Measurements from ENCODE around the gene KCTD1. TPM values are rescaled to one million over a fixed set of nuclear protein-coding genes. Genes with fewer than 3 reads are reported as not detected.

Gene KCTD1
- total RNA-seq, 6 experiments from 2014 or later = 2.9 to 6.8 (median 4.8) TPM

GRCh38 chr18:26575865-26576217 lies 27.5 kb upstream of the KCTD1 start:
- no peak for TF ChIP-seq CTCF (IDR thresholded peaks at IDR 0.05)
- no peak for TF ChIP-seq POLR2A (IDR thresholded peaks at IDR 0.05)
- H3K36me3 ChIP-seq = no peaks in the 10 kb centered on the region
- H3K27me3 ChIP-seq = no peaks in the 10 kb centered on the region
- intact Hi-C loops (cut with DNase I) = no loop called here
- H3K4me3 ChIP-seq = peak overlapping the region in 1 of 3 donors; percentile 7
- DNase-seq (no peak), ATAC-seq (no peak)
- no peaks in the 10 kb centered on the region for H3K4me1 ChIP-seq
- no peak overlapping the region for H3K27ac ChIP-seq
- no peaks in the 10 kb centered on the region for H3K9me3 ChIP-seq
- 58% methylated on average over 8 of the region's 8 CpGs for WGBS (ENCODE audit: insufficient coverage, low coverage, low lambda C conversion rate, missing lambda C conversion rate)

GRCh38 chr18:26574958-26575864 lies 26.9 kb upstream of the KCTD1 start:
- Histone ChIP-seq H3K4me3 (peak overlapping the region; percentile 7 to 35 (median 31)), H3K27ac (no peak overlapping the region), H3K4me1 (no peaks in the 10 kb centered on the region), H3K36me3 (no peaks in the 10 kb centered on the region), H3K9me3 (no peaks in the 10 kb centered on the region), H3K27me3 (no peaks in the 10 kb centered on the region)
- WGBS (ENCODE audit: insufficient coverage, low coverage, low lambda C conversion rate, missing lambda C conversion rate) = 11% methylated on average over 17 of the region's 27 CpGs
- peak; percentile 43 to 71 (median 66) for ATAC-seq
- intact Hi-C loops (cut with DNase I) = no loop called here
- DNase-seq = peak; percentile 48 to 65 (median 57)
- TF ChIP-seq POLR2A (IDR thresholded peaks at IDR 0.05) (no peak), CTCF (IDR thresholded peaks at IDR 0.05) (no peak)

- Histone ChIP-seq H3K36me3 (no peaks in the 10 kb centered on the region), H3K4me3 (no peak overlapping the region), H3K27ac (no peak overlapping the region), H3K27me3 (no peaks in the 10 kb centered on the region), H3K4me1 (peaks cover 0 to 9% (median 4%) of the 10 kb centered on the region in 4 donors), H3K9me3 (no peaks in the 10 kb centered on the region)
- WGBS (ENCODE audit: insufficient coverage, low coverage, low lambda C conversion rate, missing lambda C conversion rate) = 55% methylated on average over 5 of the region's 5 CpGs
- intact Hi-C loops (cut with DNase I) = no loop called here
- DNase-seq = no peak
- no peak for TF ChIP-seq CTCF (IDR thresholded peaks at IDR 0.05)
- TF ChIP-seq POLR2A (IDR thresholded peaks at IDR 0.05) = no peak
- ATAC-seq = peak in 1 of 4 donors; percentile 72
Measured at GRCh38 chr18:26568926-26569665, 20.7 kb upstream of the KCTD1 start.

GRCh38 chr18:26568513-26568912 lies 20.2 kb upstream of the KCTD1 start:
- peak; percentile 34 to 84 (median 52) for ATAC-seq

More at GRCh38 chr18:26568513-26568912, 20.2 kb upstream of the KCTD1 start:
- Histone ChIP-seq H3K27ac (no peak overlapping the region), H3K4me1 (peaks cover 0 to 9% (median 4%) of the 10 kb centered on the region in 4 donors), H3K4me3 (no peak overlapping the region), H3K27me3 (no peaks in the 10 kb centered on the region), H3K36me3 (no peaks in the 10 kb centered on the region), H3K9me3 (no peaks in the 10 kb centered on the region)
- no peak for DNase-seq
- intact Hi-C loops (cut with DNase I) = no loop called here
- 20% methylated on average over 1 of the region's 1 CpG for WGBS (ENCODE audit: insufficient coverage, low coverage, low lambda C conversion rate, missing lambda C conversion rate)
- TF ChIP-seq CTCF (IDR thresholded peaks at IDR 0.05) (no peak), POLR2A (IDR thresholded peaks at IDR 0.05) (no peak)
